SU-DHL-6 (cell line): ENCODE results near the gene ARR3.

Source experiments
- EZH2phosphoT487 ChIP-seq: fragments of 200-600 bp; sonication (generic), shearing (Covaris generic); conservative IDR thresholded peaks from 2 replicates; pipeline ENCODE4 v1.6.1; 2018; ENCODE audit warnings: mild to moderate bottlenecking, antibody characterized with exemption, low read length, moderate library complexity, mixed read lengths
- TF ChIP-seq, protein P1 (sequence below): fragments of 200-600 bp; sonication (generic); IDR thresholded peaks from one replicate; pipeline ENCODE4 v1.5.1; 2017; ENCODE audit warnings: antibody characterized with exemption, mild to moderate bottlenecking, low read length, moderate library complexity; ENCODE audit not compliant: insufficient read depth, poor library complexity, severe bottlenecking

DNA sequence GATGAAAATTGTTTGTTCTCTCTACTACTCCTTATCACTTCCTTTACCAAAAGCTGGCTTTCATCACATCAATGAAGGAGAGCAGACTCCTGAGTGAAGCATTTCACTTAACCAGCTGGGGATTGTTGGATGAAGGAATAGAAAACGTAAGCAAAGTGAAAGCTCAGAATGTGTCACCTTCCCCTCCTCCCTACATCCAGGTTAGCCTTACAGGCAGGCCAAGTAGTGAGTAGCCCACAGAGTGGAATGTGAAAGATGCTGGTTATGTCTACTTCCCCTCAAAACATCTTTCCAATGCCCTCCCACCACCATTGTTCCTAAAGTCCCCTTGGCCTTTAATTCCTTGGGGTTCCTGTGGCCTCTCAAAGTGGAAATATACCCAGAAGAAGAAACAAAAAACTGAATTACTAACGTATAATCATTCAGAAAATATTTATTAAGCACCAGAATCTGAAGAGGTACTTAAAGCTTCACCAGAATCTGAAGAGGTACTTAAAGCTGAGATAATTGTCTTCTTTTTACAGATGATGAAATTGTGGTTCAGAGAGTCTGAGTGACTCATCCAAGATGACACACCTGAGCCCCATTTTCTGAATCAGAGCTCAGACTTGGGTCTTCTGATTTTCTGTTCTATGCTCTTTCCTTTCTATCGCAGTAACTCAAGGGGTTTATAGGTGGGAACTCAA lies 14.6 kb upstream of the ARR3 start:
- TF ChIP-seq, protein P1, sequence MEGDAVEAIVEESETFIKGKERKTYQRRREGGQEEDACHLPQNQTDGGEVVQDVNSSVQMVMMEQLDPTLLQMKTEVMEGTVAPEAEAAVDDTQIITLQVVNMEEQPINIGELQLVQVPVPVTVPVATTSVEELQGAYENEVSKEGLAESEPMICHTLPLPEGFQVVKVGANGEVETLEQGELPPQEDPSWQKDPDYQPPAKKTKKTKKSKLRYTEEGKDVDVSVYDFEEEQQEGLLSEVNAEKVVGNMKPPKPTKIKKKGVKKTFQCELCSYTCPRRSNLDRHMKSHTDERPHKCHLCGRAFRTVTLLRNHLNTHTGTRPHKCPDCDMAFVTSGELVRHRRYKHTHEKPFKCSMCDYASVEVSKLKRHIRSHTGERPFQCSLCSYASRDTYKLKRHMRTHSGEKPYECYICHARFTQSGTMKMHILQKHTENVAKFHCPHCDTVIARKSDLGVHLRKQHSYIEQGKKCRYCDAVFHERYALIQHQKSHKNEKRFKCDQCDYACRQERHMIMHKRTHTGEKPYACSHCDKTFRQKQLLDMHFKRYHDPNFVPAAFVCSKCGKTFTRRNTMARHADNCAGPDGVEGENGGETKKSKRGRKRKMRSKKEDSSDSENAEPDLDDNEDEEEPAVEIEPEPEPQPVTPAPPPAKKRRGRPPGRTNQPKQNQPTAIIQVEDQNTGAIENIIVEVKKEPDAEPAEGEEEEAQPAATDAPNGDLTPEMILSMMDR: no peak
- TF ChIP-seq EZH2phosphoT487: no peak
